GM18505 (cell line): ENCODE results near the gene MYRIP.
"Not testable (repeated sequence)": the region's sequence is repeated elsewhere in the genome, so short reads cannot be mapped to it uniquely, and the experiment has no call there.

Source experiments
- ATAC-seq: cut with Tn5 transposase; IDR thresholded peaks from one replicate; pipeline ENCODE4 v1.9.1; 2021; ENCODE audit not compliant: unreplicated experiment
- POLR2A ChIP-seq: IDR thresholded peaks from 4 replicates; pipeline ENCODE4 v1.6.1; 2011; ENCODE audit warnings: borderline replicate concordance; ENCODE audit not compliant: insufficient read depth, insufficient read length; ENCODE audit errors: extremely low read depth

MYRIP gene

DNA sequence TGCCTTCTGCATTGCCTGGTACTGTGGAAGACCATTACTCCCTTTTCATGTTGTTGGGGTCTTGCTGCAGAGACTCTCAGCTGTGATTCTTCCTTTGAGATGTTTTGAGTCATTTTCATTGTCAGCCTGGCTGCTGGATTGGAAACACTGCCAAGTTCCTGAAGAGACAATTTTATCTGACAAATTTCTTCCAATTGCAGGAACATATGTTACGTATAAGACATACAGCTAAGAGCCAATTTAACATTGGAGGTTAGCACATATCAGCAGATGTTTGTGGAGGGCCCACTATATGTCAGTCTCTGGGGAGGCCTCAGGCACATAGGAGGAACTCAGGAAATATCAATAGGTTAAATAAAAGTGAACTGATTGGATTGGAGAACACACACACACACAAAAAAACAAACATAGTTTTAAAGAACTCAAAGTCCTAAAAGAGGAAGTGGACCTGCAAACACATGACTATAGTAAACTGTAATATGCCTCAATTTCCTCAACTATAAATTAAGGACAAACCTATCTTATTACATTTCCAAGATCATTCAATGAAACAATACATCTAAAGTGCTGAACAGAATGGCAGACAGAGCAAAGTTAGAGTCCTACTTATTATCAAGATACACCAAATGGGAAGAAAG, 172.3 kb downstream of the MYRIP start:
- no peak for ATAC-seq
- TF ChIP-seq POLR2A, result no peak

DNA sequence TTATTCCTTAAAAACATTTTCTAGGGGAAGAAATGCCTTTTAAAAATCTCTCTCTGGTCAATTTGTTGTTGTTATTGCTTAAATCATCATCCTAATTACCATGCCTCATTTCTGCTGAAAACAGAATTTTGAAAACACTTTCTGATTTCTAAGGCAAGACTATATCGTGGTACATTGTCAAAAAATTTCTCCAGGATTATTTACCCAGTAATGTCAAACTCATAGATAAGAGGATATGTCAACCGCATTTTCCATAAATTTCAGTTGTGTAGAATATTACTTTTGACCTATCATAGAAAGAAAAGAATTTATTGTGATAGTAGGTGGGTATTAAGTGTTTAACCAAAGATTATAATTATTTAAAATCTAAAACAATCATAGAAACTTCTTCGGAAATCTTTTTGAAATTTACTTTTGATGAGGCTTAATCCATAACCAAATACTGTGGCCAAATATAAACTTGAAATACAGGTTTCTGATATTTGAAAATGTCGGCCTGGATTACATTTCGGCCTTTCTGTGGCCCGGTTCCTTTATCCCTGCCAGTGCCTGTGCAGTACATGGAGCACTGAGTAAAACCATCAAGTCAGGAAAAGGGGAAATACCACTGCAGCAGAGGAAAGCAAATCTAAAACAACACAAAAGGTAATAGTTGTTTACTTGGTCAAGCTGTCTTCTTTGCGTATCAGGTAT, 173.4 kb downstream of the MYRIP start:
- ATAC-seq, result no peak
- no peak for TF ChIP-seq POLR2A

DNA sequence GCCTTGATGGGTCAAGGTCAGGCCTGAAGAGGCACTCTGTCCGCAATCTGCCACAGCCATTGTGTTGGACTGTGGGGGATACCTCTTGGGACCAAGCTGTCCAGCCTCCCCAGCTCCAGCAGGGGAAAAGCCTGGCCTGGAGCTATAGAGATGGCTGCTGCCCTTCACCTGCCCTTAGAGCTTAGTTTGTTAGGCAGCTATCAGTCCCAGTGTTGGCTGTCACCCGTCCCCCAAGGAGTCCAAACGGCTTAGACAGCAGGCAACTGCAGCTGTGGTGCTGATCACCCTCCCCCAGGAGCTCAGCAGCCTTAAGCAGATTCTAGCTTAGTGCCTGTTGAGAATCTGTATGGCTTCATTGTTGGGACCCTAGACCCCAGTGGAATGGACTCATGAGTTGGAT, 180.3 kb downstream of the MYRIP start:
- no peak for TF ChIP-seq POLR2A
- ATAC-seq, result no peak

DNA sequence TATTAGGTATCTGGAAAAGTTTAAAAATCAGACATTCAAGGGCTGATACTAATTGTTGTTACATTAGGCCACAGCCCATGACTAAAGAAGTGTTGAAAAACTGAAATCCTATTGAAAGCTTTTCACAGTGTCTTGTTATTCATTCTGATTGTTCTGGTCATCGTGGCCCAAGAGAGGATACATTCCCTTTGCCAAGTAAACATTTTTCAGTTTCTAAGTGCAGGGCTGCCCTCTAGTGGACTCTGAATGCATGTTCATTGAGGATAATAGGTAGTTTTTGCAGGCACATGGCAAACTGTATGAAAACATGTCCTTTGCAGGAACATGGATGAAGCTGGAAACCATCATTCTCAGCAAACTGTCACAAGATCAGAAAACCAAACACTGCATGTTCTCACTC, 181.1 kb downstream of the MYRIP start:
- no peak for TF ChIP-seq POLR2A
- ATAC-seq, result no peak

DNA sequence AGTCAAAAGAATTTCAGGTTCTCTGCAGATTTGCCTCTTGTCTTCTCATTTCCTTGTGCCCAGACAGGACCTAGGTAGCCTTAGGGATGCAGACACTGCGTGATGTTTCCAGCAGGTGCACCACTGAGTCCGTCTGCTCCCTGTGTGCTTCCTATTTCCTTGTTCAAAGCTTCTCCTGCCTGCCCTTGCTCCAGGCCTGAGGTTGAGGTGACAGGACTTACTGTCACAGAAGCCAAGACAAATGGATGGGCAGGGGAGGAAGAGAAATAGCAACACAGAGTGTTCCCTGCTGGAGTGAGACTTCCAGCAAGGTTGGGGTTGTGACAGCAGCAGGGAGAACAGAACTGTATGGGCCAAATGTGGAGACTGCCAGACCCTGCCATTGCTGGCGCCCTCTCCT, 199.4 kb downstream of the MYRIP start:
- ATAC-seq, result no peak
- no peak for TF ChIP-seq POLR2A

DNA sequence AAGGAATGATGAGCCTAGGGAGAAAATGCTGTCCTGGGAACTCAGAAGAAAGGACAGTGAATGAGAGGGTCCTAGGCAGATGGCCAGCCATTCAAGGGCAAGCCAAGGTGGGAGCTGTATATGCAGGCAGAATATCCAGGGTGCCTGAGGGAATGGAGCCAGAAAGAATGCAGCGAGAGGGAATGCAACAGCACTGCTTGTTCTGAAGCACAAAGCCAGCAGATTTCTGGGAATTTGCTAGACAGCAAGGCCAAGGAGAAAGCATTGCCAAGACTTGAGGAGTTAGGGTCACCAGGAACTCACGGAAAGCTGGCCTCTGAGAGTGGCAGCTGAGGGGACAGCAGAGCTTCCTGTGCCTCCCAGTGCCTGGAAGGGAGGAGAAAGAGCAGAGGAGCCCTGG, 200.6 kb downstream of the MYRIP start:
- TF ChIP-seq POLR2A, result no peak
- ATAC-seq, result no peak

DNA sequence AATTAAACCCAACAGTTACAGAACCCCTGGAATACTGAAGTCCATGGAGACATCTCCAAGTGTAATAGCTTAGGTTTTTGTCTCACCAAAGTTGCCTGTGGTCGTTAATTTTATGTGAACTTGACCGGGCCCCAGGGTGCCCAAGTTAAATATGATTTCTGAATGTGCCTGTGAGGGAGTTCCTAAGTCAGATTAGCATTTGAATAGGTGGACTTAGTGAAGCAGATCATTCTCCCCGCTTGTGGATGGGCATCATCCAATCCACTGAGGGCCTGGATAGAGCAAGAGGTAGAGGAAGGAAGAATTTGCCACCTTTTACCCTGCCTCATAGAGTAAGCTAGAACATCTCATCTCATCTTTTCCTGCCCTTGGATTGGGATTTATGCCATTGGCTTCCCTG, 203.0 kb downstream of the MYRIP start:
- ATAC-seq, result no peak

DNA sequence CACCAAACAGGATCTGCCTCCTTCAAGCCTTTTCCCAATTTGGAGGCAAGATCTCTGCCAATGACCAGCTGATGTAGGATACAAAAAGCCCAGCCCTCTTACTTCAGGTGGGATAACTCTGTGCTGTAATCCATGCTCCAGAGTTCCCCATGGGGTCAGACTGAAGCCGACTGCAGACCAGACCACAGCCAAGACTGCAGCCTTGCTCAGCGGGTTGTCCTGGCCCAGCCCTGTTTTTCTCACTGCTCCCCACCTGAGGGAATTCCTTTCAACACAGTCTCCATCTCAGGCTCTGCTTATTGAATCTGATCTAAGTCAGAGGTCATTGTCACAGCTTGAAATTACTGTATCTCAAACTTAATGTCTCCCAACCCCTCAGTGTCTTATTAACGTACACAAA, 207.0 kb downstream of the MYRIP start:
- ATAC-seq, result no peak
- no peak for TF ChIP-seq POLR2A

More for the DNA sequence above, 203.0 kb downstream of the MYRIP start:
- no peak for TF ChIP-seq POLR2A

DNA sequence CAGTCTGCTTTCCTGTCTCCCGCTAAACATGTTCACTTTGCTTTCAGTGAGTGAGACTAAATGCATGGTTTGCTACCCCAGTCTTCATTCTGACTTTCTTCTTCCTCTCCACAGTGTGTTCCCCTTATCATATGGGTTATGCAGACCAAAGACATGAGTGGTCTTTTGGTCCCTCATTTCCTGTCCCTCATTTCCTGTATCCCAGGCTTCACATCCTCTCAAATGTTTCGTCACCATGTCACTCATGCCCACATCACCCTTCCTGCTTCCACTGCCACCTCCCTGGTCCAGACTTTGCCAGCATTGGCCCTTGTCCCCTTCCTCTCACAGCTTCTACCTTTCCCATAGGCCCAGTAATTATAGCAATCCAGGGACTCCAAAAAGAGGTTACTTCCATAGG, 209.0 kb downstream of the MYRIP start:
- ATAC-seq, result no peak
- no peak for TF ChIP-seq POLR2A

DNA sequence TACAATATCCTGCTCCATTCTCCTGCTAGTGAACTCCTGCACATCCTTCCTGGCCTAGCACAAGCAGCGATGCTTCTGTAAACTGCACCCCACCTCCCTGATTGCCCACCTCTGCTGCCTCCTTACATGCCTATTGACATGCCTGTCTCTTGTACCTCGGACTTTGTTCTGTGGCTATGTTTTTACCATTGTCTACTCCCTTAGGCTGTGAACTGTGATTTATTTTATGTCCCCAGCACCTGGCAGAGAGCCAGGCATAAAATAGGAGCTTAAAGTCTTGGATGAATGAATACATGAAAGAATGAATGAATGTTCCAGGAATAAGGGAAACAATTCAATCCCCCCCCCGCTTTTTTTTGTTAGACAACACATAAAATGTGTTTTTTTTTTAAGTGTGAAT, 210.0 kb downstream of the MYRIP start:
- no peak for ATAC-seq
- TF ChIP-seq POLR2A, result no peak

DNA sequence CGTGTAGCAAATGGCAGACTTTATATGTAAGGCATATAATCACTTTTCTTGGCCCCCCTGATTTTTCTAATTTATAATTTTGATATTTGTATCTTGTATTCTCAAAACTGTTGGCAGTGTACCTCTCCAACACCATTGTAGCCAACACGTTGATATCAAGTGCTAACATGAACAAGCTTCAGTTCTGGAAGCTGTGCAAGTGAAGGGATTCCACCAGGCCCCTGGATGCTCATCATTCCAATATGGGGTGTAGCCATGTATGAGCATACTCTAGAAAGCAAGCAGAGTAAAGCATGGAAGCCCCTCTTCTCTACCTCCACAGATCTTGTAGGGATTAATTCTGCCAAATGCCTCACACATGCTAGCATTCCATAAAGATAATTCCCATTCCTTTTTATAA, 211.3 kb downstream of the MYRIP start:
- no peak for ATAC-seq
- no peak for TF ChIP-seq POLR2A

DNA sequence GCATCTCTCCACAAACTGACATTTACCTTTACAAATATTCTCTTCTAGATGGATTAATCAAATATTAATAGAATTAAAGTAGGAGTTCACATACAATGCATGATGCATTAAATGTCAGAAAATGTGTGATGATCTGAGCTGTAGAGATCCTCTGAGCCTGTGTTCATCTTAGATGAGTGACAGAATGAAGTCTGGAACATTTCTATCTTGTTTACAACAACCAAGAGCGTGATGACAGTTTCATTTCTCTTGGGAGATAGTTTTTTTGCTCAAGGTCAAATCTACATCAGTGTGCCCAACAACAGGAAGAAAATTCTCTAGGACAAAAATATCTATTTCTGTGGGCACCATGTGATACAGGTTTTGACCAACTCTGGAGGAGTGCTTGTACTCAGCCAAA, 211.9 kb downstream of the MYRIP start:
- no peak for ATAC-seq
- TF ChIP-seq POLR2A, result no peak

DNA sequence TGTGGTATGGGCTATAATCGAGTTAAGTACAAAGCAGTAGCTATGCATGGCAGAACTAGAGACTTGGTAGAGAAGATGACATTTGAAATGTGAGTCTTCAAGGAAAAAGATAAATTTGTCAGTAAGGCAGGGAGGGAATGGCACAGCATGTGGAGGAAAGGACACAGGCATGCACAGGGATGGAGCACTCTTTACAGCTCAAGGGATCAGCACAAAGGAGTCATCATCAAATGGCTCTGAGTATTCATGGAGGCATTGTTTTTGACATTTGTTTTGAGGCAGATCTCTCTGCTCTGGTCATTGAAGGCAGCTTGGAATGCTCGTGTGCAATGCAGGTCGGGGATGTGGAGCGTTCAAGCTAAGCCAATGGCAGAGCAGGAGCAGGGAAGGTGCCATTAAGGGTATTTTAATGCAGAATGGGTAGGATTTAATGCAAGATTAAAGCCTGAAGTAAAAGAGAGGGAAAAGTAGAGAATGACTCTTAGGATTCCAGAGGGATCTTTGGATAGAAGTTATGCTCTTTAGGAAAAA, 213.0 kb downstream of the MYRIP start:
- no peak for ATAC-seq
- no peak for TF ChIP-seq POLR2A

DNA sequence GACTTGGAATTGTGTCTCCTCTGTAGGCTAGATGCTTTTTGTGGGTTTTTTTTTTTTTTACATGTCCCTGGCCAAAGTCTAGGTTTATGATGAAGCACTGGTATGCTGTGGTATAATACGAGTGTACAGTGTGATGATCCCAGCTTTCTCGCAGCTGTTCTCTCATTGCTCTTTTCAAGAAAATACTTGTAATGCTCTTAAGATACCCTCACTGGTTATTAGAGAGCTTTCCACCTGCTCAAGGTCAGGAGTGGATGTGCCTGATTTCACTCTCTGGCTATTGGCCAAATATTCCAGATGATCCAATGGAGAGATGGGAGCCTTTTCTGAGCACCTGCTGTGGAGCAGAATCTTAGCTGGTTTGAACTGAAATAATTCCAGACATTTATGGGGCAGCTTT, 215.1 kb downstream of the MYRIP start:
- no peak for TF ChIP-seq POLR2A
- ATAC-seq, result no peak

DNA sequence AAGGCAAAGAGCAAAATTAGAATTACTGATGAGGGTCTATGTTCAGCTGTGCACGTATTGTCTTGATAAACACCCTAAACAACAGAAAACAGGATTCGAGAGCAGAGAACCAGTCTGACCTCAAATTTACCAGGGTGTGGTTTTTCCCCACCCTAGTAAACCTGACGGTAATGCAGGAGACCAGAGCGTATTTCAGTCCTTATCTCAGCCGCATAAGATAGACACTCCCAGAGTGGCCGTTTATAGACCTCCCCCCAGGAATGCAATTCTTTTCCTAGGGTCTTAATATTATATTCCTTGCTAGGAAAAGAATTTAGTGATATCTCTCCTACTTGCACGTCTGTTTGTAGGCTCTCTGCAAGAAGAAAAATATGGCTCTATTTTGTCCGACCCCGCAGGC, 216.5 kb downstream of the MYRIP start:
- ATAC-seq, result not testable (repeated sequence)
